ENCODE results near the gene CCDC192.
"Not testable (repeated sequence)": the region's sequence is repeated elsewhere in the genome, so short reads cannot be mapped to it uniquely, and the experiment has no call there.

Gene CCDC192

DNA sequence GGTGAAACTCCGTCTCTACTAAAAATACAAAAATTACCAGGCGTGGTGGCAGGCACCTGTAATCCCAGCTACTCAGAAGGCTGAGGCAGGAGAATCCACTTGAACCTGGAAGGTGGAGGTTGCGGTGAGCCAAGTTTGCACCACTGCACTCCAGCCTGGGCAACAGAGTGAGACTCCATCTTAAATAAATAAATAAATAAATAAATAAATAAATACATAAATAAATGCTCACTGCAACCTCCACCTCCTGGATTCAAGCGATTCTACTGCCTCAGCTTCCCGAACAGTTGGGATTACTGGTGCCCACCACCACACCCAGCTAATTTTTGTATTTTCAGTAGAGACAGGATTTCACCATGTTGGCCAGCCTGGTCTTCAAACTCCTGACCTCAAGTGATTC lies 144.4 kb downstream of the CCDC192 start:
- DNase-seq (ENCODE audit: low spot score) = not testable (repeated sequence)

DNA sequence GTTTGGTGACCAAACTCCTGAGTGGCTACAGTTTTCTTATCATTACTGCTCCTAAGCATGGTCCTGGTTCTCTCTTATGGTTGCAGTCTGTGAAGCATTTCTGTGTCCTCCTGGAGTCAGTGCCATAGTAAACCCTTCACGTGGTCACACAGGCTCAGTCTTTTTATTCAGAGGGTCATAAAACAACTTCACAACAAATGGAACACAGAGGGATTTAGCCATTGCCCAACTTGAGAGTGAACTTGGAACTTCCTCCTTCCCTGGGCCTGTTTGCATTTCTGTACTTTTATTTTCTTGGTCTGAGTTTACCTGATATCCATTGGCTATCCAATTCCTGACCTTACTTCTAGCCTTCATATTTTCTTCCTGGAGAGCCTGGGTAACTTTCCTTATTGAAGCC lies 144.9 kb downstream of the CCDC192 start:
- peak; percentile 59 for DNase-seq (ENCODE audit: low spot score)

DNA sequence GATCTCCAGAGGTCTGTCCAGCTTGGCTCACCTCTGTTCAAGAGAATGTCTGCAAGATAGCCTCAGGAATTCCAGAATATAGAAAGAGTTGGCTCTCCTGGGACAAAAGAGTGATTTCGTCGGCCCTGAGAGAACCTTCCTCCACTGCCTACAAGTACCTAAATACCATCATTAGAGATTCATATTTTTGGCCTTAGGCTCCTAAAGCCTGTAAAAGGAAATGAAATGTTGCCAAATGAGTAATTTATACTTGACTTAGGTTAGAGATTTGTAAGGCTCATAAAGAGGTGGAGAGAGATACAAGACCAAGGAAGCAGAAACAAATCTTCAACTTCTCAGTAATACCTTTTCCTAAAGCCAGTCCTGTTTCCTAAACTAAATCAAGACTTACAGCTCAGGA lies 146.2 kb downstream of the CCDC192 start:
- no peak for DNase-seq (ENCODE audit: low spot score)

DNA sequence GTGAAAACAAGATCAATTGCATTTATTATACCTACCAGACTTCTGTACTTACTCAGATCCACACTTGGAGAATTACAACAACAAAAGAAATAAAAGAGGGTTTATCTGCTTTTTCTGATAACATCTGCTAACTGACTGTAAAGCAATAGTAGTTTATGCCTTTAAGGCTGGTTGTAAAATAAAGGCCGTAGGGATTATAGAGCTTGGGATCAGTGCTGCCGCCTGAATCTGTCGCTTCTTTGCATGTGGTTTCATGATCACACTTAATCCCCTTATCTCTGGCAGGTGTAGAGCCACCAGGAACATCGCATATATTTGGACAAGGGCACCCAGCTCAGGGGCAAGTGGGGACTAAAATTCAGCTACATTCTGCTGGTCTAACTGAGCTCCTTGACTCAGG lies 146.7 kb downstream of the CCDC192 start:
- peak; percentile 76 for DNase-seq (ENCODE audit: low spot score)

DNA sequence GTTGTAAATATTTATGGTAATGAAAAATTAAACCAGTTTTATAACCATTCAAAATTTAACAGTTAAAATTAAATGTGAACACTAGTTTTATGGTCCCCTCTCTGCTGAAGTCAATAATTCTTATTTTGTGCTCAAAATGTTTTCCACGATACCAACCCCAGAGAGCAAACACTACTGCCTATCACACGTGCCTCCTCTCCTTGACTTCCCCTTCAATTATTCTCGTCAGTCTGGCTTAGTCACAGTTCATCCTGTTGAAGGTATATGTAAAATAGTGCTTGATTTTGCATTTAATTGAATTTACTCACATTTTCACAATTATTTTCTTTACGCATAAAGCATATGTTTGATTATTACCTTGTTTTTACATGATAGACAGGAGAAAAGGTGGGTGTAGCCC lies 148.8 kb downstream of the CCDC192 start:
- DNase-seq (ENCODE audit: low spot score) = no peak

DNA sequence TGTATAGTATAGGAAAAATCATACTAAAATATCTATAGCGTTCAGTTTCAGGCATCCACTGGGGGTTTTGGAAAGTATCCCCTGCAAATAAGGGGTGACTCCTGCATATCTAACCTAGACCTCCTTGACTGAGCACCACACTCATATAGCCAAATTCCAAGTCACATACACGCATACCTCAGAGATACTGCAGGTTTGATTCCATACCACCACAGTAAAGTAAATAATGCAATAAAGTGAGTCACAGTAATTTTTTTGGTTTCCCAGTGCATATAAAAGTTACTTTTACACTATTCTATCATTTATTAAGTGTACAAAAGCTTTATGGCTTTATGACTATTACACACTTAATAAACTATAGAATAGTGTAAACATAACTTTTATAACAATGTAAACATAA lies 151.3 kb downstream of the CCDC192 start:
- peak; percentile 36 for DNase-seq (ENCODE audit: low spot score)

DNA sequence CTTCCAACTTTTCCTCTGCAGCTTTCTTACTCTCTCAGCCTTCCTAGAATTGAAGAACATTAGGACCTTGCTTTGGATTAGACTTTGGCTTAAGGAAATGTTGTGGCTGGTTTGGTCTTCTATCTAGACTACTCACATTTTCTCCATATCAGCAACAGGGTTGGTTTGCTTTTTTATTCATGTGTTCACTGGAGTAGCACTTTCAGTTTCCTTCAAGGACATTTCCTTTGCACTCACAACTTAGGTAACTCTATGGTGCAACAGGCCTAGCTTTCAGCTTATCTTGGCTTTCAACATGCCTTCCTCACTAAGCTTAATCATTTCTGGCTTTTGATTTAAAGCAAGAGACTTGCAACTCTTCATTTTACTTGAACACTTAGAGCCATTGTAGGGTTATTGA lies 153.1 kb downstream of the CCDC192 start:
- DNase-seq (ENCODE audit: low spot score) = no peak

DNA sequence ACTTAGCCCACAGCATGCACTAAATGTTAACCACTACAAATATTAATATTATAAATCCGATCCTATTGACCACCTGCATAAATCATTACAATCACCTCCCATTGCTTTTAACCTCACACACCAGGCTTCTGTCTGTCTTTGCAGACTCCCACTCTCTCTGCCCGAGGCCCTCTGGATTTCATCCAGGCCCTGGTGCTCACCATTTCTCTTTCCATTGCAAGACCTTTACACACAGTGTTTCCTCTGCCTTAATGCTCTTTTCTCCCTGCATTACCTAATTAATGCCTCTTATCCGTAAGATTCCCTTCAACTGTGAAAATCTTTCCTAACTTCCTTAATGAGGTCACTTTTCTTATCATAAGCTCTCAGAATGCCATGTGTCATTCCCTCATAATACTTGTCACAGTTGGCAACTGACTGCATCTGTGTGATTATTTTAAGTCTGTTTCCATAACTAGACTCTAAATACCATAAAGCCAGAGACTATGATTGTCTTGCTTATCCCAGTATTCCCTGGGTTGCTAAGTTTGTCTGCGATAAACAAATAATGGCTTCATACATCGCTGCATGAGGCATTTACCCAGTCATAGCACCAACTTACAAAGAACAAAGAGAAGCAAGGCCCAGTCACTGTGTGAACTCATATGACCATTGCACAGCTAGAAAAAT lies 155.1 kb downstream of the CCDC192 start:
- peak; percentile 33 for DNase-seq (ENCODE audit: low spot score)

DNA sequence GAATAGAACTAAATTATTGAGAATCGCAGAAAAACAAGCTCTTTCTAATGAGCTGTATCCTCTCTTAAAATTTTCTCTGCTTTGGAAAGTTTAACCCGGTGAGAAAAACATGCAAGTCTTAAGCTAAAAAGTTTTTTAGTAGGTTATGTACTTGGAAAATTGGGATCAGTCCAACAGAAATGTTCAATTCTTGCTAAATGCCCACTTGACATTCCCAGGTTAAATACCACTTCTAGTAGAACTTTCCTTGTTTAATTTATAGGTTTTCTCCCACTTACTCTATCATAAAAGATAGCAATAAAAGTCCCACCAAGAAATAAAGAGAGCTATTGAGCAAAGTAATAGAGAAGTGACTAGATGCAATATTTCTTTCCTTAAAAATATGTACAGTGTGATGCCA lies 157.1 kb downstream of the CCDC192 start:
- no peak for DNase-seq (ENCODE audit: low spot score)

DNA sequence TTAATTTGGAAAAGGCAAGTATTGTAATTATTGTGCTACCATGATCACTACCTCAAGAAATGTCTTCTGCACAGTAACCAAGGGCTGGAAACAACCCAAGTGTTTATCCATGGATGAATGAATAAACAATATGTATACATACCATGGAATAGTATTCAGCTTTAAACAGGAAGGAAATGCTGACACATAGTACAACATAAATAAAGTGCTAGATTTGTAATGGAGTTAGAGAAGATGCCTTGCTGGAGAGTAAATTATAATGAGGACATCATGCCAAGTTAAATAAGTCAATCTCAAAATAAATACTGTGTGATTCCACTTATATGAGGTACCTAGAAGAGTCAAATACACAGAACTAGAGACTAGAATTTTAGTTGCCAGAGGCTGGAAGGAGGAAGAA lies 160.0 kb downstream of the CCDC192 start:
- no peak for DNase-seq (ENCODE audit: low spot score)

DNA sequence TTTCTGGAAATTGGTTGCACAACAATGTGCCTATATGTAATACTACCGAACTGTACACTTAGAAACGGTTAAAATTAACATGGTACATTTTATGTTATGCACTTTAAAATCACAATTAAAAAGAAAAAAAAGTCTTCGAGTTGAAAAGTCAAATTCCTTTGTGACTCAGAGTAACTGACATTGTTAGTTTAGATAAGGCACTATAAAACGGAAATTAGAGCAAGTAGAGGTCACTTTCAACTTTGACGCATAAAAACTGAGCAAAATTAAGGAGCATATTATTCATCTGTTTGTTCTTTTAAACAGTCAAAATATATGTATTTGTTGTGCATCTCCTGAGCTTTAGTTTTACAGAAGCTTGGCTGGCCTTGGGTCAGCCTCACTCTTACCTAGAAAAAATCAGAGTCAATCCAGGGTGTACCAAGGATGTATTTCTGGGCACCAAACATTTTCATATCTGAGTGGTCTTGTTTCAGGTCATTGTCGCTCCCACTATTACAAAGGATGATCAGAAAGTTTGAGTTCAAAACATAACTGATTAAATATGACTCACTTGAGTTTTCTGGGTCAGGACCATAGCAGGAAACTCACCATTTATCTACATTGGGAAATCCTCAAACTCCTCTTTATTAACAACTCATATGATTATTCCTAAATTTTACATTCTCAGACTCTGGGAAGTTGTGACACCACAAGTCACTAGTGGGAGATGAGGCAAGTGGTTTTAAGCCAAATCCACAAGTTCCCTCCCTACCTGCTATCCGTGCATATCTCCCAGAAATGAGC lies 160.6 kb downstream of the CCDC192 start:
- peak; percentile 32 for DNase-seq (ENCODE audit: low spot score)

DNA sequence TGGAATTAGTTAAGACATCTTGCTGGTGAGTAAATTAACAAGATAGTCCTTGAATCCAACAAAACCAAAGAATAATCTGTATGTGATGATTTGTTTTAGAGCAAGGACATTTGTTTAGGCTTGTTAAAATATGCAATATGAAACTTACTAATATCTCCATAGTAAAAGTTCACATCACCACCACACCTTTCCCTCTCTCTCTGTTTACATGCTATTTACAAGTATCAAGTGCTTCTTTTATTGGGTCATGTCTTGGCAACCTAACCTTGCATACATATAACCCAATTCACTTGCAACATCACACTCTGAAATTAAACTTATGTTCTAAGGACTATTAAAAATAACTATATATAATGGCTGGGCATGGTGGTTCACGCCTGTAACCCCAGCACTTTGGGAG lies 161.3 kb downstream of the CCDC192 start:
- no peak for DNase-seq (ENCODE audit: low spot score)

DNA sequence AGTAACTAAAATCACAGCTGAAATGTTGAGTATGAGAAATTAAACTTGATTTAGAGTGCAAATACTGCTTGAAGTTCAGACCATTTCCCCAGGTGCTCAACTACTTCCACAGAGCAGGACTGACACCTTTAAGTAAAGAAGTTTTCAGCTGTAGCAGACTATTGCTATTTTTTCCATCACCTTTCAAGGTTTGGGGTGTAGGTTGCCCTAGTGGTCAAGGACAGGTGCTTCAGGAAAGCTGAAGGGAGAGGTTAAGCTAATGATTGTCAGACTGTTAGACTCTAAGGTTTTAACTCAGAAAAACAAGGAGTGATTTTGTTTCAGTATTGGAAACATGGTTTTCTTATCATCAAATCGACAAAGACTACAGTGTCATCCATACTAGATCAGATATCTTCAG lies 162.1 kb downstream of the CCDC192 start:
- DNase-seq (ENCODE audit: low spot score) = no peak

DNA sequence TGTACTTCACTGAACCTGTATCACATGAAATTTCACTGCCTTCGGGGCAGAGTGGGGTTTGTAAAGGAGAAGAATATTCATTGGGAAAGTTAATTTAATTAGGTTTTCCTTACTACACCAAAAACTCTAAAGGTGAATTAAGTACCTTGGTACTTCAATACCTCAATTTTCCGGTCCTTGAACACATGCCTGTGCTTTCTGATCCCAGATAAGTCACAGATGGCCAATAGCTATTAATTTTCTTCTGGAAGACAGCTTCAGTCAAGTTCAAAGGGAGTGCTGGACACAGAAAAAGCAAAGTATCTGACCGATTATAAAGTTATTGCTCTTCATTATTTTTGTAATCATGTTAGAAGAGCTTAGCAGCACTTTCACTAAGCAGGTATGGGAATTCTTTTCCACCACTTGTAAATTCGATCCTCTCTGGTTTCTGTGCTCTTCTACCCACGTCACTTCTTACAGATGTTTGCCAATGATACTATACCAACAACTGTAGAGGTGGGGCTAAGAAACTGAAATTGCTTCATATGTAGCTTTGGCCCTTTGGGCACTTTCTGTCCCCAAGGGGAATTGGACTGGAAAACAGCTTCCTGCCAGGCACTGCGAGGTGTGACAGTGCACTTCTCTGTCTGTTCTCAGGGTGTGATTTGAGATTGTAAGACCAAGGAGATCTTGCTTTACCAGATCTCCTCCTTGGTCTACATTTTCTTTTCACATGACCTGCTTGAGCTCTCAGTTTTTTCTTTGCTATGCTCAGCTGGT lies 164.0 kb downstream of the CCDC192 start:
- DNase-seq (ENCODE audit: low spot score) = no peak

DNA sequence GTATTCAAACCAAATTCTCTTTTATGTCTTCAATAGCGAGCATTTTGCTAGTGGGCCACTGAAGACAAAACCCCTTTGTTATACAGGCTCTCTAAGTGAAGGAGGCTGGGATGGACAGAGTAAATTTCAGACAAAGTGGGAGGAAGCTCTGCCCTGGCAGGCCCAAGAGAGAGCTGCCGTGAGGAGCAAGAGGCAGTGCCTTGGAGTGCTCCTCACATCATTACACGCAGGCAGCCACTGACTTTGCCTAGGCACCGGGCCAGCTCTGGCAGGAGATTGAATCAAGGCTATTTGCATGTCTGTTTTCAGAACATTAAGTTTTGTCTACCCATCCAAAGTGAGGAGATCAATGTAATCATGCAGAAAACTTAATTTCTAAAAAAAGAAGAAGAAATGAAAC lies 167.7 kb downstream of the CCDC192 start:
- DNase-seq (ENCODE audit: low spot score) = no peak

DNA sequence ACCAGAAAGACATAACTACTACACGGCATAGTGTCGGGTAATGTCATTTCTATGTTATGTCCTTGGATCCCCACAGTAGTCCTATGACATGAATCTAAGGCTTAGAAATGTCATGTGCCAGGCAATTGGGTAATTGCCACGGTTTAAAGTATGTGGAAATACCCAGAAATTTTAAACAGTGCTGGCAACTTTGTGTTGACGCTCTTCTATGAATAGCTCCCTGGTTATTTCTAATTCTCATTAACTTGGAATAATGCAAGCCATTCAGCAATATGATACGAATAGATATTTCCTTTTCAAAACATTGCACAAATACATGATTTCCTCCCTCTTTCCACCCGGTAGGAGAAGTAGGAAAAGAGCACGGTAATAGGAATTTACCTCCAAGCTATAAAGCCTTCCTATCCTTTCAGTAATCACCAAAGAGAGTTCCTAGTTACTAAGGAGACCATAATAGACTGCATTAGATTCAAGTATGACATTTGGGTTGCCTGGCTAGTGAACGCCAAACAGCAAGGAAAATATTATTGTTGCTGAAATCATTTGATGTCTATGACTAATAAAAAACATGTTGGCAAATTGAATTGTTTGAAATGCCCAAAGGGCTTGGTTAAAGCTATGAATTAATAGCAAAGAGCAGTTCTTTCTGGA lies 168.4 kb downstream of the CCDC192 start:
- no peak for DNase-seq (ENCODE audit: low spot score)

DNA sequence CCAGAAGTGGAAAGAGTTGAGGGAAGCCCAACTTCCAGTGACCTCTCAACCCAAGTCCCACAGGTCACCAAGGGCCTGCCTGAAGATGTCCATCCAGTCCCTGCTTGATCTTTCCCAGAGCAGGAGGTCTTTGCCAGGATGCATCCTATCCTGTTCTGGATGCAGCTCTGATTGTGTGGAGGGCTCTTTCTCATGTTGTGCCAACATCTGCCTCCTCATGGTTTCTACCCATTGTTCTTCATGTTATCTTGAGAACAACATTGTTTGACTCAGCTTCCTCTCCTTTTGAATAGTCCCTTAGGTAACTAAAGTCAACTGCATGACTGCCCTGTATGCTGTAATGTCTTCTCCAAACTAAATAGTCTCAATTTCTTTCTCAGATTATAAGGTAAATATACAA lies 169.3 kb downstream of the CCDC192 start:
- no peak for DNase-seq (ENCODE audit: low spot score)

DNA sequence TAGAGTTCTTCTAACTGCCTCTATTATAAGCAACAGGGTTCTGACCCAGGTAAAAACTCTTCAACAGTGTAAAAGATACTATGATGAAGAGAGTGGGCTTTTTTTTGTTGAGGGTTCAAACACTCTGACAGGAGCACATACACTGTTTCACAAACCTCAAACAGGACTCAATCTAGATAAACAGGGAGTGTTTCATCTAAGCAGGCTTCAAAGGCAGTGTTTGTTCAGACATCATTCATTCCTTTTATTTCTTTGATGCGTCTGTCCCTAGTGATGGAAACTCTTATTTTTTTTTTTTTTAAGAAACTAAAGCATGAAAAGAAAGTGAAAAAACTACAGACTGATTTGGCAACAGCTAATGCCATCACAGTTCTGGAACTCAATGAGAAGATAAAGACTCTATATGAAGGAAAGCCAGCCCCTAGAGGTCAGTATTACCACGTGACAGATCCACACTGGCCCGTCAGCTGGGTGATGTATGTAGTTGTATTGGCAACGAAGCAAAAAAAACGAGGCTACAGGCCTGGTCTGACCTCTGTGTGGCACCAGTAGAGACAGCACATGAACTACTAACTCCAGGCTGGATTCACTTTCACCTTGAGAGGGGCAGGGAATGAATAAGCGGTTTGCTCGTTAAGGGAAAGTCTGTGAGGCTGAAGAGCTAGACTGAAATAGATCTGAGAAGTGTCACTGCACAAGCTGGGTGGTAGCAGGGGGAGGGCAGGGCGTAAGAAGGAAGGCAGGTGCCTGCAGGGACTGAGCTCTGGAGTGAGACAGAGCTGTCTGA lies 172.2 kb downstream of the CCDC192 start:
- DNase-seq (ENCODE audit: low spot score) = peak; percentile 78

DNA sequence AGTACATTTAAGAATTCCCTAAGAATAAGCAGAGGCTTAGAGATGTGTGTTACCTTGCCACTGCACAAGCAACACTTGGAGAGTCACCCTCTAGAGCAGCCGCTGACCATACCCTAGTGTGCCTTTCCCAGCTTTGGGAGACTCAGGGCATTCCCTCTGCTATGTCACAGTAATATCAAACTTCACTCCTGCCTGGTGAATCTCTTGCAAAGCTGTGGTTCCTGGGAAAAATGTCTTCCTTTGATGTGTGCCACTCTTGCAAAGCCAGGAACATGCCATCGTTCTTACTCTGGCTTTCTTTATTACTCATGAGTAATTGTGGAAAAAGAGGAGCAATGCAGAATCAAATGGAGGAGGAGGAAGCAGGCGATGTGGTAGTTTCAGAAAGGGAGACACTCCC lies 173.2 kb downstream of the CCDC192 start:
- DNase-seq (ENCODE audit: low spot score) = peak; percentile 62

DNA sequence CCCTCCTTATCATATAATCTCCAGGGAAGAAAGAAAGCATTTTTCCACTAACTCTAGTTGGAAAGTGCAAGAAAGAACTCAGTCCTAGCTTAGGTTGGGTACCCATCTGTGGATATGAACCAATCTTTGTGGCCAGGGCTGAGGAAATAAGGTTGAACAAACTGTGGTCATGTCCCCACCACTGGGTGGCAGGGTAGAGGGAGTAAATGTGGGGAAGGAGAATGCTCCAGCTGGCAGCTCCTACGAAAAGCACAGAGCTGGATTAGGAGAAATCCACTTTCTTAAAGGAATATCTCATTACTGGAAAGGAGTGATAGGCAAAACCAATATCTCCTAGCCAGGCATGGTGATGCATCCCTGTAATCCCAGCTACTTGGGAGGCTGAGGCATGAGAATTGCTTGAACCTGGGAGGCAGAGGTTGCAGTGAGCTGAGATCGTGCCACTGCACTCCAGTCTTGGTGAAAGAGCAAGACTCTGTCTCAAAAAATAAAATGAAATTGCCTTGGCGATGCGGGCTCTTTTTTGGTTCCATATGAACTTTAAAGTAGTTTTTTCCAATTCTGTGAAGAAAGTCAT lies 175.1 kb downstream of the CCDC192 start:
- DNase-seq (ENCODE audit: low spot score) = peak; percentile 23

DNA sequence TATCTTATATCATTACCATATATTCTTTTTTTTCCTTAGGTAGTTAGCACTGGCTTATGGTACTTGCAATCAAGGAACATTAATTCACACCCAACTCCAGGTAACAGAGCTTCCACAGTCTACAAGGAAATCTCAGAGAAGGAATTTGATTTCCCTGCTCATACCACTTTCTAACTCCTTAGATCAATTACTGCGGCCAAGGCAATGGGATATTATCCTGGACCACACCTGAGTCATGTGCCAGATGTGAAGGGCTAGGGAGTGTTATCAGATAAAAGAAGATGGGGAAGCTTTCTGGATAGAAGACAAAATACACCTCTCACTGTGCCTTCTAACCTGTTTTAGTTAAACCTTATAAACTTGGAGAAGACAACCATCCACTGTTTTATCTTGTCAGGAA lies 181.2 kb downstream of the CCDC192 start:
- no peak for DNase-seq (ENCODE audit: low spot score)

Data from LoVo (cell line).